H1 (cell line): ENCODE measurements around the gene CSNK1G2. TPM values are rescaled to one million over a fixed set of nuclear protein-coding genes. Genes with fewer than 3 reads are reported as not detected.

Source experiments
- CTCF ChIA-PET: fragments of 300-600 bp; sonication (Branson Sonifier 250); formaldehyde crosslinking; loops from one replicate; lab custom pipeline; 2021; ENCODE audit not compliant: partially characterized antibody; lab: Charles Lee
- POLR2A ChIA-PET: fragments of 300-600 bp; sonication (Branson Sonifier 250); formaldehyde crosslinking; loops from one replicate; lab custom pipeline; 2021; ENCODE audit warnings: inconsistent platforms; ENCODE audit not compliant: partially characterized antibody; lab: Charles Lee
- DNase-seq, 2 experiments: peaks; one replicate each; pipeline versions ENCODE4 v3.0.0 to v3.0.0-alpha.2; 2010 to 2022; ENCODE audit warnings: low spot score in 2 of 2, low read depth in 1 of 2, mixed read lengths in 1 of 2
- FAIRE-seq: peaks from 2 replicates; lab custom pipeline; 2011; peaks lifted over from hg19 to GRCh38; lab: Jason Lieb, UNC
- H2AFZ ChIP-seq: 2 replicates; pipeline ENCODE4 v1.8.1; 2012; ENCODE audit warnings: low read length, inconsistent platforms
- H2AK5ac ChIP-seq: 2 replicates; pipeline ENCODE4 v1.6.1; 2013; ENCODE audit warnings: low read depth, low read length
- H2BK120ac ChIP-seq: replicated peaks from 2 replicates; pipeline ENCODE3; 2013; ENCODE audit warnings: low read depth, low read length, inconsistent platforms
- H2BK12ac ChIP-seq: 2 replicates; pipeline ENCODE4 v1.6.1; 2013; ENCODE audit warnings: low read depth, low read length
- H2BK15ac ChIP-seq: 2 replicates; pipeline ENCODE4 v1.6.1; 2013; ENCODE audit warnings: low read length
- H2BK20ac ChIP-seq: 2 replicates; pipeline ENCODE4 v1.6.1; 2013; ENCODE audit warnings: low read length
- H2BK5ac ChIP-seq: 2 replicates; pipeline ENCODE4 v1.6.1; 2013; ENCODE audit warnings: low read depth, low read length
- H3K14ac ChIP-seq: 2 replicates; pipeline ENCODE4 v1.6.1; 2013; ENCODE audit warnings: inconsistent platforms; ENCODE audit not compliant: insufficient read length
- H3K18ac ChIP-seq: 2 replicates; pipeline ENCODE4 v1.6.1; 2013; ENCODE audit warnings: low read length; ENCODE audit errors: extremely low read depth
- H3K23ac ChIP-seq: 2 replicates; pipeline ENCODE4 v1.6.1; 2013; ENCODE audit warnings: inconsistent platforms; ENCODE audit not compliant: insufficient read length
- H3K23me2 ChIP-seq: 2 replicates; pipeline ENCODE4 v1.6.1; 2013; ENCODE audit warnings: low read depth, low read length
- H3K27ac ChIP-seq: 2 replicates; pipeline ENCODE4 v1.6.1; 2011; ENCODE audit warnings: low read depth, low read length, inconsistent platforms
- H3K27me3 ChIP-seq, 4 experiments: replicated peaks in 1 of 4; 1 replicate in 1 of 4; 2 replicates in 3 of 4; pipeline versions ENCODE4 v1.6.1 to v1.8.1; 2011 to 2013; ENCODE audit warnings: low read length in 3 of 4, mild to moderate bottlenecking in 3 of 4, inconsistent platforms in 2 of 4, mixed read lengths in 2 of 4, moderate library complexity in 1 of 4; ENCODE audit not compliant: control insufficient read depth in 3 of 4, insufficient read depth in 3 of 4; ENCODE audit errors: extremely low read depth in 1 of 4
- H3K36me3 ChIP-seq, 4 experiments: 2 replicates each; pipeline versions ENCODE4 v1.6.1 to v1.8.1; 2011 to 2013; ENCODE audit warnings: mild to moderate bottlenecking in 4 of 4, low read length in 3 of 4, moderate library complexity in 2 of 4, control low read depth in 1 of 4, inconsistent platforms in 1 of 4; ENCODE audit not compliant: insufficient read depth in 4 of 4, control insufficient read depth in 2 of 4
- H3K4ac ChIP-seq: replicated peaks from 2 replicates; pipeline ENCODE3; 2013; ENCODE audit warnings: low read length, low read depth, mixed read lengths, inconsistent platforms; ENCODE audit not compliant: insufficient read length
- H3K4me1 ChIP-seq, 4 experiments: replicated peaks in 1 of 4; 1 replicate in 1 of 4; 2 replicates in 3 of 4; pipeline versions ENCODE4 v1.6.1 to v1.8.1; 2011 to 2013; ENCODE audit warnings: low read length in 3 of 4, inconsistent platforms in 2 of 4, mixed read lengths in 1 of 4; ENCODE audit not compliant: insufficient read depth in 4 of 4, control insufficient read depth in 3 of 4
- H3K4me2 ChIP-seq, 2 experiments: 2 replicates each; pipeline versions ENCODE4 v1.6.1 to v1.8.1; 2011 to 2013; ENCODE audit warnings: low read depth in 2 of 2, low read length in 2 of 2, control low read depth in 1 of 2, inconsistent platforms in 1 of 2, mild to moderate bottlenecking in 1 of 2; ENCODE audit not compliant: insufficient read depth in 1 of 2
- H3K4me3 ChIP-seq, 4 experiments: fragments of 200-600, 300-600 bp in 1 of 4; sonication (generic), shearing (Covaris generic), sonication (Bioruptor Twin) in 1 of 4; 2 replicates each; pipeline versions ENCODE4 v1.5.1 to v1.8.1; 2011 to 2016; ENCODE audit warnings: low read length in 4 of 4, low read depth in 3 of 4, control low read depth in 2 of 4, inconsistent platforms in 2 of 4, mild to moderate bottlenecking in 2 of 4, mixed read lengths in 1 of 4, moderate library complexity in 1 of 4; ENCODE audit not compliant: insufficient read depth in 2 of 4; ENCODE audit errors: extremely low read depth in 1 of 4
- H3K56ac ChIP-seq: replicated peaks from 2 replicates; pipeline ENCODE3; 2013; ENCODE audit warnings: low read depth, mild to moderate bottlenecking, mixed read lengths, low read length, inconsistent platforms; ENCODE audit not compliant: insufficient read length
- H3K79me1 ChIP-seq: 2 replicates; pipeline ENCODE4 v1.6.1; 2013; ENCODE audit warnings: low read depth, low read length, control low read depth
- H3K79me2 ChIP-seq, 2 experiments: 2 replicates each; pipeline versions ENCODE4 v1.6.1 to v1.8.1; 2012 to 2013; ENCODE audit warnings: low read length in 2 of 2, mild to moderate bottlenecking in 2 of 2, inconsistent platforms in 1 of 2; ENCODE audit not compliant: insufficient read depth in 2 of 2, control insufficient read depth in 1 of 2
- H3K9ac ChIP-seq, 4 experiments: replicated peaks in 1 of 4; 1 replicate in 1 of 4; 2 replicates in 3 of 4; pipeline versions ENCODE4 v1.6.1 to v1.8.1; 2011 to 2013; ENCODE audit warnings: low read depth in 3 of 4, low read length in 3 of 4, control low read depth in 2 of 4, mild to moderate bottlenecking in 2 of 4, moderate library complexity in 2 of 4, inconsistent platforms in 1 of 4; ENCODE audit errors: extremely low read depth in 1 of 4
- H3K9me3 ChIP-seq, 2 experiments: 2 replicates each; pipeline versions ENCODE4 v1.6.1 to v1.8.1; 2012 to 2013; ENCODE audit warnings: mild to moderate bottlenecking in 2 of 2, moderate library complexity in 2 of 2, control low read depth in 1 of 2, inconsistent platforms in 1 of 2, low read depth in 1 of 2, low read length in 1 of 2, mixed read lengths in 1 of 2; ENCODE audit not compliant: insufficient read depth in 2 of 2
- H4K20me1 ChIP-seq, 2 experiments: replicated peaks in 1 of 2; 2 replicates each; pipeline versions ENCODE3 to v1.8.1; 2011 to 2013; ENCODE audit warnings: inconsistent platforms in 2 of 2, low read length in 2 of 2, mild to moderate bottlenecking in 1 of 2; ENCODE audit not compliant: insufficient read depth in 2 of 2, control insufficient read depth in 1 of 2
- H4K5ac ChIP-seq: 2 replicates; pipeline ENCODE4 v1.6.1; 2013; ENCODE audit warnings: low read length, low read depth, mixed read lengths, inconsistent platforms; ENCODE audit not compliant: insufficient read length
- H4K8ac ChIP-seq: 2 replicates; pipeline ENCODE4 v1.8.0; 2013; ENCODE audit warnings: mild to moderate bottlenecking, moderate library complexity, low read length, inconsistent platforms; ENCODE audit not compliant: insufficient read depth; ENCODE audit errors: extremely low read depth
- H4K91ac ChIP-seq: replicated peaks from 2 replicates; pipeline ENCODE3; 2013; ENCODE audit warnings: low read length, mixed read lengths, inconsistent platforms; ENCODE audit not compliant: insufficient read length
- GABPA ChIP-seq: IDR thresholded peaks from 2 replicates; pipeline ENCODE4 v1.6.1; 2011; ENCODE audit warnings: mild to moderate bottlenecking, low read length, moderate library complexity, borderline replicate concordance; ENCODE audit not compliant: insufficient read depth
- POLR2A ChIP-seq, 2 experiments: IDR thresholded peaks; 1 replicate in 1 of 2; 2 replicates in 1 of 2; pipeline ENCODE4 v1.6.1; 2011; ENCODE audit warnings: low read depth in 2 of 2, low read length in 2 of 2, mild to moderate bottlenecking in 2 of 2; ENCODE audit errors: control extremely low read depth in 1 of 2
- WGBS, 2 experiments: shearing (Covaris generic) in 1 of 2; methylation state at CpG; one replicate each; pipeline versions ENCODE4 v1.1.6 to v1.1.7; 2013 to 2015; ENCODE audit warnings: low lambda C conversion rate in 2 of 2, mixed read lengths in 2 of 2, inconsistent platforms in 1 of 2, low coverage in 1 of 2, missing lambda C conversion rate in 1 of 2; ENCODE audit not compliant: insufficient replicate concordance in 2 of 2, insufficient coverage in 1 of 2, insufficient read length in 1 of 2; ENCODE audit errors: extremely low coverage in 1 of 2, missing lambda C conversion rate in 1 of 2; 5-methylcytosine and 5-hydroxymethylcytosine counted together
- polyA plus RNA-seq, 7 experiments: library from polyadenylated mRNA; depleted of rRNA in 3 of 7; stranded (reverse) in 5 of 7; unstranded in 2 of 7; fragments of >200 nt in 5 of 7; fragments of 200-250 nt in 2 of 7; gene quantifications; 1 replicate in 5 of 7; 2 replicates in 1 of 7; 4 replicates in 1 of 7; pipeline versions ENCODE4 v1.2.1 to v1.2.3, GENCODE V29; 2011 to 2013; ENCODE audit warnings: missing spikeins in 2 of 7, mixed read lengths in 2 of 7
- total RNA-seq: library from RNA; stranded (reverse); fragmentation: NEBNext Ultra II Directional; extraction: Animal tissue kit (Norgen Biotek cat#: 25700); gene quantifications from 2 replicates; pipeline ENCODE4 v1.2.1, GENCODE V29; 2021
- TF ChIP-seq, protein P1 (sequence below), 3 experiments: IDR thresholded peaks; 1 replicate in 2 of 3; 2 replicates in 1 of 3; pipeline versions ENCODE4 v1.5.1 to v1.6.1; 2011; ENCODE audit warnings: low read length in 3 of 3, mild to moderate bottlenecking in 3 of 3, inconsistent platforms in 2 of 3, low read depth in 1 of 3, moderate library complexity in 1 of 3; ENCODE audit not compliant: insufficient read depth in 1 of 3; ENCODE audit errors: control extremely low read depth in 1 of 3
- TF ChIP-seq, protein P2 (sequence below): IDR thresholded peaks from 2 replicates; pipeline ENCODE4 v1.6.1; 2011; ENCODE audit warnings: low read length, improper control_type of control experiment
- TF ChIP-seq, protein P3 (sequence below): IDR thresholded peaks from 2 replicates; pipeline ENCODE4 v1.6.1; 2012; ENCODE audit warnings: inconsistent platforms

CSNK1G2 gene
- total and polyA plus RNA-seq, 2 of the 8 experiments (the other 6 are each of a cell fraction or from before 2014, with no cell fraction given) = 99.5 to 130 TPM

DNA sequence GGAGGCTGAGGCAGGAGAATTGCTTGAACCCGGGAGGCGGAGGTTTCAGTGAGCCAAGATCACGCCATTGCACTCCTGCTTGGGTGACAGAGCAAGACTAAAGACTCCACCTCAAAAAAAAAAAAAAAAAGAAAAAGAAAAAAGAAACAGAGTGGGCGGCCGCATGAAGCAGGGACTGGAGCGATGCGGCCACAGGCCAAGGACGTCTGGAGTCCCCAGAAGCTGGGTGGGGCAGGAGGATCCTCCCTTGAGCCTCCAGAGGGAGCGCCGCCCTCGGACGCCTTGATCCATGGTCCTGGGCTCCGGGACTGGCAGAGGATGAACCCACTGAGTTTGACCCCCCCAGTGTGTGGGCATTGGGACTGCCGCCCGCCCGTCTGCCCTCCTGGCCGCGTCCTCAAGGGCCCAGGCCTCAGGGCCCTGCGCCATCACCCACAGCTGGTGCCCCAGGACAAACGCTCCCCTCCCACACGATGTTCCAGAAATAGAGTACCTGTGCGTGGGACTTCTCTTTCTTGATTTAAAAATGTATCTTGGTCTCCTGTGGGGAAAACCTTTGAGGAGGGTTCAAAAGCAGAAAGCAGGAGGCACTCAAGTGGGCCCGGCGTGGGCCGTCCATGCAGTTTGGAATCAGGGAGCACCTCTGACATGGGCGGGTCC lies 59.0 kb downstream of the CSNK1G2 start:
- H3K4me3 ChIP-seq = no peak overlapping the region
- no peaks in the 10 kb centered on the region for H3K9me3 ChIP-seq
- no peak overlapping the region for H3K56ac ChIP-seq
- H4K91ac ChIP-seq = no peak overlapping the region
- H2AFZ ChIP-seq = no peak overlapping the region
- H3K14ac ChIP-seq = no peak overlapping the region
- DNase-seq (no peak), FAIRE-seq (no peak)
- no peak overlapping the region for H2BK5ac ChIP-seq
- H2AK5ac ChIP-seq = no peak overlapping the region
- H3K18ac ChIP-seq = no peak overlapping the region
- H3K4me2 ChIP-seq = no peak overlapping the region
- no peak overlapping the region for H3K9ac ChIP-seq
- 92% methylated on average over 26 of the region's 26 CpGs; no CpG with 5 or more reads in 1 of the 2 experiments for WGBS, 2 experiments
- H4K20me1 ChIP-seq = peaks cover 0 to 13% of the 10 kb centered on the region in 2 experiments
- no peak overlapping the region for H3K23ac ChIP-seq
- no peaks in the 10 kb centered on the region for H3K79me2 ChIP-seq
- H3K27ac ChIP-seq = no peak overlapping the region
- H3K4me1 ChIP-seq = no peaks in the 10 kb centered on the region
- H3K27me3 ChIP-seq = peaks cover 0 to 4% (median 0%) of the 10 kb centered on the region in 4 experiments; a peak in 1 of 7 replicates
- H3K4ac ChIP-seq = no peak overlapping the region
- ChIA-PET POLR2A (interaction anchor here (0.6 to 0.8 kb wide), 2 partner anchors 46 to 79 kb away, joined by 3 read pairs; no protein-coding TSS in a partner anchor), CTCF (interaction anchor here (1.0 kb wide), 1 partner anchor 70 kb away, joined by 3 read pairs; no protein-coding TSS in a partner anchor)
- peaks cover 3 to 14% (median 7%) of the 10 kb centered on the region in 4 experiments; a peak in 5 of 8 replicates for H3K36me3 ChIP-seq
- H3K79me1 ChIP-seq = peaks cover 2% of the 10 kb centered on the region; the same call in 1 of the 2 replicates
- no peak overlapping the region for H2BK120ac ChIP-seq
- H4K8ac ChIP-seq = no peak overlapping the region
- H4K5ac ChIP-seq = no peak overlapping the region
- no peaks in the 10 kb centered on the region for H3K23me2 ChIP-seq
- no peak overlapping the region for H2BK12ac ChIP-seq
- H2BK20ac ChIP-seq = no peak overlapping the region
- no peak overlapping the region for H2BK15ac ChIP-seq
- TF ChIP-seq GABPA (no peak), POLR2A (IDR thresholded peaks at IDR 0.05; ENCODE audit: control extremely low read depth in 1 of 2, low read depth in 2 of 2, low read length in 2 of 2) (no peak)
- TF ChIP-seq, protein P1, sequence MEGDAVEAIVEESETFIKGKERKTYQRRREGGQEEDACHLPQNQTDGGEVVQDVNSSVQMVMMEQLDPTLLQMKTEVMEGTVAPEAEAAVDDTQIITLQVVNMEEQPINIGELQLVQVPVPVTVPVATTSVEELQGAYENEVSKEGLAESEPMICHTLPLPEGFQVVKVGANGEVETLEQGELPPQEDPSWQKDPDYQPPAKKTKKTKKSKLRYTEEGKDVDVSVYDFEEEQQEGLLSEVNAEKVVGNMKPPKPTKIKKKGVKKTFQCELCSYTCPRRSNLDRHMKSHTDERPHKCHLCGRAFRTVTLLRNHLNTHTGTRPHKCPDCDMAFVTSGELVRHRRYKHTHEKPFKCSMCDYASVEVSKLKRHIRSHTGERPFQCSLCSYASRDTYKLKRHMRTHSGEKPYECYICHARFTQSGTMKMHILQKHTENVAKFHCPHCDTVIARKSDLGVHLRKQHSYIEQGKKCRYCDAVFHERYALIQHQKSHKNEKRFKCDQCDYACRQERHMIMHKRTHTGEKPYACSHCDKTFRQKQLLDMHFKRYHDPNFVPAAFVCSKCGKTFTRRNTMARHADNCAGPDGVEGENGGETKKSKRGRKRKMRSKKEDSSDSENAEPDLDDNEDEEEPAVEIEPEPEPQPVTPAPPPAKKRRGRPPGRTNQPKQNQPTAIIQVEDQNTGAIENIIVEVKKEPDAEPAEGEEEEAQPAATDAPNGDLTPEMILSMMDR (IDR thresholded peaks at IDR 0.05; ENCODE audit: control extremely low read depth in 1 of 3, insufficient read depth in 1 of 3, low read depth in 1 of 3, low read length in 3 of 3) = no peak
- TF ChIP-seq, protein P2, sequence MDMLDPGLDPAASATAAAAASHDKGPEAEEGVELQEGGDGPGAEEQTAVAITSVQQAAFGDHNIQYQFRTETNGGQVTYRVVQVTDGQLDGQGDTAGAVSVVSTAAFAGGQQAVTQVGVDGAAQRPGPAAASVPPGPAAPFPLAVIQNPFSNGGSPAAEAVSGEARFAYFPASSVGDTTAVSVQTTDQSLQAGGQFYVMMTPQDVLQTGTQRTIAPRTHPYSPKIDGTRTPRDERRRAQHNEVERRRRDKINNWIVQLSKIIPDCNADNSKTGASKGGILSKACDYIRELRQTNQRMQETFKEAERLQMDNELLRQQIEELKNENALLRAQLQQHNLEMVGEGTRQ = no peak
- TF ChIP-seq, protein P3, sequence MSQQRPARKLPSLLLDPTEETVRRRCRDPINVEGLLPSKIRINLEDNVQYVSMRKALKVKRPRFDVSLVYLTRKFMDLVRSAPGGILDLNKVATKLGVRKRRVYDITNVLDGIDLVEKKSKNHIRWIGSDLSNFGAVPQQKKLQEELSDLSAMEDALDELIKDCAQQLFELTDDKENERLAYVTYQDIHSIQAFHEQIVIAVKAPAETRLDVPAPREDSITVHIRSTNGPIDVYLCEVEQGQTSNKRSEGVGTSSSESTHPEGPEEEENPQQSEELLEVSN = no peak
